ENCODE results near the gene DENND5B. TPM values are rescaled to one million over a fixed set of nuclear protein-coding genes. Genes with fewer than 3 reads are reported as not detected.

DENND5B gene
- total and polyA plus RNA-seq, 10 of the 15 experiments (the other 5 are each of a cell fraction or from before 2014, with no cell fraction given) = 0.39 to 32.5 (median 20.6) TPM

- Histone ChIP-seq H2AFZ (ENCODE audit: control insufficient read depth, low read depth, low read length) (no peak overlapping the region), H3K9me3 (replicated peaks; ENCODE audit: control insufficient read depth, insufficient read depth, low read length) (no peaks in the 10 kb centered on the region), H3K4me3 (no peak overlapping the region), H3K4me1 (ENCODE audit: control insufficient read depth, insufficient read depth, low read length) (peaks cover 27% of the 10 kb centered on the region), H3K9ac (ENCODE audit: control insufficient read depth, insufficient read depth, low read length) (no peak overlapping the region), H3K4me2 (ENCODE audit: control insufficient read depth, insufficient read depth) (no peak overlapping the region), H3K27ac (ENCODE audit: control insufficient read depth, insufficient read depth) (no peak overlapping the region), H3K27me3 (replicated peaks in 1 of 2; ENCODE audit: control insufficient read depth in 2 of 2, insufficient read depth in 2 of 2, low read length in 1 of 2) (no peaks in the 10 kb centered on the region), H4K20me1 (ENCODE audit: control insufficient read depth, insufficient read depth) (no peaks in the 10 kb centered on the region), H3K36me3 (ENCODE audit: control insufficient read depth in 2 of 2, insufficient read depth in 2 of 2, low read length in 1 of 2) (no peaks in the 10 kb centered on the region), H3K79me2 (ENCODE audit: control insufficient read depth, insufficient read depth, low read length) (peaks cover 58% of the 10 kb centered on the region)
- ChIA-PET SMC1A (ENCODE audit: uncharacterized antibody, unreplicated experiment) (interaction anchor here (0.9 kb wide), 1 partner anchor 125 kb away, joined by 3 read pairs; no protein-coding TSS in a partner anchor), POLR2A (no interaction called here), CTCF (no interaction called here), RAD21 (ENCODE audit: unreplicated experiment) (no interaction called here)
- 86% methylated on average over 7 of the region's 7 CpGs for WGBS (ENCODE audit: insufficient coverage, insufficient replicate concordance, low lambda C conversion rate, missing lambda C conversion rate)
- TF ChIP-seq YBX1 (IDR thresholded peaks at IDR 0.05) = no peak
- TF ChIP-seq PBX3 (IDR thresholded peaks at IDR 0.05; ENCODE audit: insufficient replicate concordance, low read depth, low read length) = no peak
- no peak for TF ChIP-seq TCF7 (IDR thresholded peaks at IDR 0.05; ENCODE audit: borderline replicate concordance)
- TF ChIP-seq KDM1A (IDR thresholded peaks at IDR 0.05; ENCODE audit: borderline replicate concordance) = no peak
- no peak for TF ChIP-seq SMC3 (IDR thresholded peaks at IDR 0.05; ENCODE audit: borderline replicate concordance, low read length)
- TF ChIP-seq PAX8 (IDR thresholded peaks at IDR 0.05) = no peak
- TF ChIP-seq JUND (IDR thresholded peaks at IDR 0.05; ENCODE audit: low read depth, low read length) = no peak
- TF ChIP-seq SPI1 (IDR thresholded peaks at IDR 0.05; ENCODE audit: borderline replicate concordance, insufficient read depth, low read depth, low read length) = no peak
- TF ChIP-seq BCL11A (IDR thresholded peaks at IDR 0.05; ENCODE audit: low read depth, low read length) = no peak
- no peak for TF ChIP-seq ZBTB4 (CRISPR knock-in tag; IDR thresholded peaks at IDR 0.05)
- no peak for TF ChIP-seq NKRF (conservative IDR thresholded peaks at IDR 0.05)
- TF ChIP-seq MLLT1 (IDR thresholded peaks at IDR 0.05) = no peak
- no peak for TF ChIP-seq RFX5 (IDR thresholded peaks at IDR 0.05; ENCODE audit: low read depth, low read length)
- no peak for TF ChIP-seq BMI1 (IDR thresholded peaks at IDR 0.05; ENCODE audit: borderline replicate concordance)
- no peak for TF ChIP-seq MYB (IDR thresholded peaks at IDR 0.05; ENCODE audit: borderline replicate concordance, low read depth, low read length)
- no peak for TF ChIP-seq POU2F2 (IDR thresholded peaks at IDR 0.05; ENCODE audit: borderline replicate concordance, low read depth, low read length)
- TF ChIP-seq TAF1 (IDR thresholded peaks at IDR 0.05; ENCODE audit: borderline replicate concordance, low read depth, low read length) = no peak
- no peak for ATAC-seq
- intact Hi-C loops (cut with micrococcal nuclease; ENCODE audit: unreplicated experiment) (no loop called here), in situ Hi-C loops (cut with MboI) (no loop called here)
- no peak for DNase-seq (ENCODE audit: low read depth, low spot score)
- FAIRE-seq = no peak
- no TSS peak for BruUV-seq (replicated peaks)
Measured at GRCh38 chr12:31528095-31528494, 62.8 kb downstream of the DENND5B start.

Data from GM12878 (cell line).